Stimulated activated naive CD8-positive, alpha-beta T cell treated with anti-CD3 and anti-CD28 coated beads, Interleukin-15, amount 100 ng/mL, for 72 hours (primary cell): ENCODE measurements around the gene IL36B.

Experiments
- ATAC-seq: fragments of 150-1000 bp; cut with Tn5 transposase; 2 replicates; pipeline ENCODE4 v1.10.0; 2021; ENCODE audit warnings: mild to moderate bottlenecking, moderate library complexity
- DNase-seq, 2 donors: peaks; one replicate each; pipeline ENCODE4 v3.0.0; 2021 to 2022
- H3K27ac Mint-ChIP-seq, 2 donors: one replicate each; pipeline ENCODE4 v1.8.0; 2022; ENCODE audit warnings: mild to moderate bottlenecking in 2 of 2, mixed read lengths in 2 of 2, moderate library complexity in 2 of 2
- H3K27me3 Mint-ChIP-seq: one replicate; pipeline ENCODE4 v1.8.0; 2022; ENCODE audit warnings: mixed read lengths
- H3K4me1 Mint-ChIP-seq: one replicate; pipeline ENCODE4 v1.8.0; 2022; ENCODE audit warnings: mild to moderate bottlenecking, mixed read lengths
- H3K4me3 Mint-ChIP-seq, 2 donors: one replicate each; pipeline ENCODE4 v1.8.0; 2022; ENCODE audit warnings: mild to moderate bottlenecking in 2 of 2, mixed read lengths in 2 of 2, moderate library complexity in 1 of 2
- H3K9me3 Mint-ChIP-seq, 2 donors: one replicate each; pipeline ENCODE4 v1.8.0; 2022; ENCODE audit warnings: mixed read lengths in 2 of 2

IL36B gene

DNA sequence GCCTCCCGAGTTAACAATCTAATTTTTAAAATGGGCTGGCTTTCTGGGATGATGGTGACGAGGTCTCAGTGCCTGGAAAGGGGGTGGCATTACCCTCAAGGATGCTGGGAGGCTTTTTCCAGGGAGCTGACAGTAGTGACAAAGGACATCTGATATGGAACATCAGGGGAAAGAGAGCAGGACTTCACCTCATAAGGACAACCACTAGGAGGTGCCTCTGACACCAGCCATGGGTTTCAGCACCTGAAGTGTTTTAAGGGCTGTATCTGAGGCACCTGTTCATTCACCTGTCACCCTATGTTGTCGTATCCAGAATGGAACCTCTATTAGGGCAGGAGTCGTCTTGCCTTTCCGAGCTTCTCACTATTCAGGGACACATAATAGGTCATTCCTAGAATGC lies 10.8 kb downstream of the IL36B start:
- no peaks in the 10 kb centered on the region for H3K4me1 Mint-ChIP-seq
- H3K4me3 Mint-ChIP-seq, result no peak overlapping the region
- H3K27ac Mint-ChIP-seq, result no peak overlapping the region
- H3K27me3 Mint-ChIP-seq, result no peaks in the 10 kb centered on the region
- ATAC-seq, result no peak
- no peaks in the 10 kb centered on the region for H3K9me3 Mint-ChIP-seq
- no peak for DNase-seq

DNA sequence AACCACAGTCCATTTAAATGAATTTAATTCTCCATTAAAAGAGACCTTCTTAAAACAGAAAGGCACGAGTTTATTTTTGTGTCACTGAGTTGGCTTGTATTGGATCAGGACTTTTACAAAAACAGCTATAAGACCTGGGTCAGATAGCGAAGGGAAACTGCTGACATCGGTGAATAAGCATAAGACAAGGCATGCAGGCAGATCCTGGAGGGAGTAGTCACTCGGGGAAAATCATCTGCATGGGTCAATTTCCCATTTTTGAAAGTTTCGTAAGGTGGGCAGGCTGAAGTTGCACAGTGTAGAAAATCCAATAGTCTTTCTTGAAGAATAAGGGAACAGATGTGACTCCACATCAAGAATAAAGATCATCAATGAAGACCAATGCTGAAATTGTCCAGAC lies 12.9 kb downstream of the IL36B start:
- Mint-ChIP-seq H3K27ac (no peak overlapping the region), H3K27me3 (no peaks in the 10 kb centered on the region), H3K4me1 (no peaks in the 10 kb centered on the region), H3K9me3 (no peaks in the 10 kb centered on the region), H3K4me3 (no peak overlapping the region)
- DNase-seq (no peak), ATAC-seq (no peak)

GRCh38 chr2:113039158-113039557 lies 13.5 kb downstream of the IL36B start:
- no peak overlapping the region for H3K4me3 Mint-ChIP-seq
- DNase-seq (no peak), ATAC-seq (no peak)
- no peaks in the 10 kb centered on the region for H3K27me3 Mint-ChIP-seq
- no peaks in the 10 kb centered on the region for H3K9me3 Mint-ChIP-seq
- H3K4me1 Mint-ChIP-seq, result no peaks in the 10 kb centered on the region
- no peak overlapping the region for H3K27ac Mint-ChIP-seq

GRCh38 chr2:113038291-113038690 lies 14.4 kb downstream of the IL36B start:
- Mint-ChIP-seq H3K9me3 (no peaks in the 10 kb centered on the region), H3K27ac (peak overlapping the region in 1 of 2 donors; percentile 3), H3K27me3 (no peaks in the 10 kb centered on the region), H3K4me3 (no peak overlapping the region), H3K4me1 (no peaks in the 10 kb centered on the region)
- DNase-seq (no peak), ATAC-seq (no peak)

DNA sequence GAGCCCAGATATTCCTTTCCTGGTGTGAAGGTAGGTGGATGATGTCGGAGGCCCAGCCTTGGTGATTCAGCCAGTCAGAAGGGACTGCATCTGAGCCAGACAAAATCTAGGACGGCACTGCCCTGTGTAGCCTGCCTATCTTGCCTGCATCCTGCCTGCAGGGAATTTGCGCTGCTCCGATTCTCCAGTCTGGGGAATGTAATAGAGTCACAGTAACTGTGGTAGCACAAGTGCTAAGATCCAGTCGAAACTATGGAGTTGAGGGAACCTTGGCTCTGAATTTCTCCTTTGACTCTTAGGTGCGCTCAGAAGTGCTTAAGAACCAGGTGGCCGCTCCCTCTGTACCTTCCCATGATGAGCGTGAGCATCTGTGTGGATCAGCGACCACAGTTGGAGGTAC lies 15.9 kb downstream of the IL36B start:
- Mint-ChIP-seq H3K4me1 (no peaks in the 10 kb centered on the region), H3K27me3 (no peaks in the 10 kb centered on the region), H3K27ac (no peak overlapping the region), H3K4me3 (no peak overlapping the region), H3K9me3 (no peaks in the 10 kb centered on the region)
- DNase-seq (no peak), ATAC-seq (no peak)

GRCh38 chr2:113034016-113034415 lies 18.7 kb downstream of the IL36B start:
- H3K4me3 Mint-ChIP-seq, result no peak overlapping the region
- H3K27ac Mint-ChIP-seq, result no peak overlapping the region
- H3K4me1 Mint-ChIP-seq, result no peaks in the 10 kb centered on the region
- H3K27me3 Mint-ChIP-seq, result no peaks in the 10 kb centered on the region
- DNase-seq (no peak), ATAC-seq (no peak)
- H3K9me3 Mint-ChIP-seq, result no peaks in the 10 kb centered on the region

DNA sequence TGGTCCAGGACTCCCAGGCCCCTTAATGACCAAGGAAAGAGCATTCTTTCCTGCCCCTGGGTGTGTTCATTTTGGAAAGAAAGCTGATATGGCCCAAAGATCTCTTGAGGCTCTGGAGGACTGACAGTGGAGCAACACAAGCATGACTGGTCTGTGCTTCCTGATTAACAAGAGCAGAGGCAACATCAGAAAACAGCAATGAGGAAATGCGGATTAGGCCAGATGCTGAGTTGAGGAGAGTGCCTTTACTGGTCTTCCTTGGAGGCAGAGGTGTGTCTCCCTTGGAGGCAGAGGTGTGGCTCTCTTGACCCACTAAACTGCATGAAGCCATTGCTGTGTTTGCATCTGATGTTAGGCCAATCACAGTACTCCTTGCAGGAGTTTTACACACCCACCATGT lies 19.9 kb downstream of the IL36B start:
- Mint-ChIP-seq H3K9me3 (no peaks in the 10 kb centered on the region), H3K4me1 (no peaks in the 10 kb centered on the region), H3K27ac (no peak overlapping the region), H3K27me3 (peaks cover 3% of the 10 kb centered on the region), H3K4me3 (no peak overlapping the region)
- DNase-seq (no peak), ATAC-seq (no peak)

DNA sequence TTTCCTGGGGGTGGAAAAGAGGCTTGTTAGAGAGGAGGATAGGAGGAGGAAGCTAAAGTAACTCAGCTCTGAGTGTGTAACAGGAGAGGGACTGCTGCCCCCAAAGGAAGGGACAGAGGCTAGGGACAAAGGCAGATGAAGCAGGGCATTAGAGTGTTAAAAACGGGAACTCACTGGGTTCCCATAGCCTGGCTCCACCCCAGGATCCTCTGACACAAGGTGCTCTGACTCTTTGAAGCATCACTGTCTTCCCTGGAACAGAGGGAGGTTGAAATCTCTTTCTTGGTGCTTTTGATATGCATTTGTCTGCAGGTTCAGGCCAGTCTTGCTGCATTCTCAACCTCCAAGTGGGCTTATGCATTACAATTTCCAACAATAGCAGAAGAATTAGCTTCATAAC lies 24.6 kb downstream of the IL36B start:
- H3K27ac Mint-ChIP-seq, result no peak overlapping the region
- H3K9me3 Mint-ChIP-seq, result no peaks in the 10 kb centered on the region
- ATAC-seq (no peak), DNase-seq (no peak)
- no peaks in the 10 kb centered on the region for H3K4me1 Mint-ChIP-seq
- H3K4me3 Mint-ChIP-seq, result no peak overlapping the region
- peaks cover 7% of the 10 kb centered on the region for H3K27me3 Mint-ChIP-seq

- DNase-seq (no peak), ATAC-seq (no peak)
- H3K4me3 Mint-ChIP-seq, result no peak overlapping the region
- H3K9me3 Mint-ChIP-seq, result no peaks in the 10 kb centered on the region
- no peak overlapping the region for H3K27ac Mint-ChIP-seq
- no peaks in the 10 kb centered on the region for H3K4me1 Mint-ChIP-seq
- H3K27me3 Mint-ChIP-seq, result peaks cover 7% of the 10 kb centered on the region
These were observed 25.0 kb downstream of the IL36B start for GRCh38 chr2:113027691-113028090.

DNA sequence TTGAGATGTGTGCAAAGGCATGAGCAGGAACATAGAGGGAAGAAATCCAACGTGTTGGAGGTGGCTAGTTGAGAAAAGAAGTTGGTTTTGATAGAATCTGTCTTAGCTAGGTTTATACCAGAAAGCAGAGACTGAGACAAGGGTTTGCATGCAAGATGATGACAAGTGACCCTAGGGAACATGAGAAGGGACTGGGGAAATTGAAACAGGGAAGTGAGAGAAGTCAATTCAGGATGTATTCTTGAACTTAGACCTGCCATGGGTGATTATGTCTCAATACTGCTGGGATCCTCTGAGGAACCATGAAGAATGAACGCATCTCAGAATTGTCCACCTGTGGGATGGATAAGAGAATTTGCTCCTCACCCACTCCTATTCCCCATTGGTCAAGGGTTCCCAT lies 26.9 kb downstream of the IL36B start:
- Mint-ChIP-seq H3K27me3 (peaks cover 7% of the 10 kb centered on the region), H3K4me1 (no peaks in the 10 kb centered on the region), H3K27ac (no peak overlapping the region), H3K9me3 (no peaks in the 10 kb centered on the region), H3K4me3 (no peak overlapping the region)
- no peak for DNase-seq
- ATAC-seq, result no peak

DNA sequence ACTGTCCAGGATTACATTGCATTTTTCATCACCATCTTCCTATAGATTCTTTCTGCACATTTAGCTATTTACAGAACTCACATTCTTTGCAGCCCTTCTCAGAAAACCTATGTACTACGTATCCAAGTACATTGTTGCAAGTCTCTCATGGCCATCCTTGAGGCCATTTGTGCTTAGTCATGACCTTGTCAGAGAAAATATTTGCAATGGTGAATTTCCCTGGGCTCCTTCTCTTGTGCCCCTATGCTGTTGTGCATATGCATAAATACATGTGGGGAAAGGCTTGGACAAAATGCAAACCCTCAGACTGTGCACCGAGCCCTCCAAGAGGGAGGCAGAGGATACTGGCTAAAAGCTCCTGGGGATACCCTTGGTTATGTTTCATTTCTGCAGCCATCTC lies 27.9 kb downstream of the IL36B start:
- H3K27me3 Mint-ChIP-seq, result peaks cover 7% of the 10 kb centered on the region
- DNase-seq, result no peak

GRCh38 chr2:113021312-113021711 lies 31.4 kb downstream of the IL36B start:
- Mint-ChIP-seq H3K27ac (no peak overlapping the region), H3K9me3 (peaks cover 12 to 18% of the 10 kb centered on the region in 2 donors), H3K4me3 (no peak overlapping the region), H3K4me1 (no peaks in the 10 kb centered on the region), H3K27me3 (peaks cover 7% of the 10 kb centered on the region)
- ATAC-seq, result no peak
- DNase-seq, result no peak

More for the DNA sequence above, 27.9 kb downstream of the IL36B start:
- Mint-ChIP-seq H3K27ac (no peak overlapping the region), H3K9me3 (peaks cover 0 to 2% of the 10 kb centered on the region in 2 donors), H3K4me3 (no peak overlapping the region), H3K4me1 (no peaks in the 10 kb centered on the region)
- ATAC-seq, result no peak

- DNase-seq (no peak), ATAC-seq (no peak)
- Mint-ChIP-seq H3K4me3 (no peak overlapping the region), H3K4me1 (peaks cover 7% of the 10 kb centered on the region), H3K9me3 (peaks cover 12 to 18% of the 10 kb centered on the region in 2 donors), H3K27ac (no peak overlapping the region), H3K27me3 (peaks cover 7% of the 10 kb centered on the region)
These were observed 34.2 kb downstream of the IL36B start for GRCh38 chr2:113018509-113018908.

GRCh38 chr2:113015655-113016054 lies 37.0 kb downstream of the IL36B start:
- no peak overlapping the region for H3K4me3 Mint-ChIP-seq
- peaks cover 13% of the 10 kb centered on the region for H3K4me1 Mint-ChIP-seq
- DNase-seq (no peak), ATAC-seq (no peak)
- no peak overlapping the region for H3K27ac Mint-ChIP-seq
- H3K9me3 Mint-ChIP-seq, result peaks cover 12 to 23% of the 10 kb centered on the region in 2 donors
- H3K27me3 Mint-ChIP-seq, result peaks cover 7% of the 10 kb centered on the region

GRCh38 chr2:113015042-113015441 lies 37.6 kb downstream of the IL36B start:
- no peak overlapping the region for H3K4me3 Mint-ChIP-seq

GRCh38 chr2:113014067-113014466 lies 38.6 kb downstream of the IL36B start:
- Mint-ChIP-seq H3K9me3 (peaks cover 7 to 21% of the 10 kb centered on the region in 2 donors), H3K27ac (no peak overlapping the region), H3K4me1 (peaks cover 20% of the 10 kb centered on the region), H3K4me3 (no peak overlapping the region), H3K27me3 (peaks cover 7% of the 10 kb centered on the region)
- no peak for ATAC-seq
- no peak for DNase-seq

More at GRCh38 chr2:113015042-113015441, 37.6 kb downstream of the IL36B start:
- peaks cover 16% of the 10 kb centered on the region for H3K4me1 Mint-ChIP-seq
- no peak overlapping the region for H3K27ac Mint-ChIP-seq
- H3K27me3 Mint-ChIP-seq, result peaks cover 7% of the 10 kb centered on the region
- no peak for DNase-seq
- H3K9me3 Mint-ChIP-seq, result peaks cover 12 to 23% of the 10 kb centered on the region in 2 donors
- no peak for ATAC-seq

DNA sequence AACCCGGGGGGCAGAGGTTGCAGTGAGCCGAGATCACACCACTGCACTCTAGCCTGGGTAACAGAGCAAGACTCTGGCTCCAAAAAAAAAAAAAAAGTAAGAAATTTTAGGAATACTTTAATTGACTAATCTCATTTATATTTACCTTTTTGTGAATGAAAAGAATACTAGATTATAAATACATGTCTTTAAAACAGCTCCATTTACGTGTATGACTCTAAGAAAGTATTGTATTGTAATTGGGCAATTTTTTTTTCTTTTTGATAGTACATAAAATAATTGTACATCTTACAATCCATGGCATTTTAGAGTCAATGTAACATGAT lies 39.4 kb downstream of the IL36B start:
- Mint-ChIP-seq H3K27me3 (peaks cover 7% of the 10 kb centered on the region), H3K4me1 (peaks cover 20% of the 10 kb centered on the region), H3K9me3 (peaks cover under 1 to 14% of the 10 kb centered on the region in 2 donors), H3K27ac (no peak overlapping the region), H3K4me3 (no peak overlapping the region)
- DNase-seq, result no peak
- no peak for ATAC-seq
